Measurements from ENCODE around the gene KCNH3.

- TF ChIP-seq, protein P1, sequence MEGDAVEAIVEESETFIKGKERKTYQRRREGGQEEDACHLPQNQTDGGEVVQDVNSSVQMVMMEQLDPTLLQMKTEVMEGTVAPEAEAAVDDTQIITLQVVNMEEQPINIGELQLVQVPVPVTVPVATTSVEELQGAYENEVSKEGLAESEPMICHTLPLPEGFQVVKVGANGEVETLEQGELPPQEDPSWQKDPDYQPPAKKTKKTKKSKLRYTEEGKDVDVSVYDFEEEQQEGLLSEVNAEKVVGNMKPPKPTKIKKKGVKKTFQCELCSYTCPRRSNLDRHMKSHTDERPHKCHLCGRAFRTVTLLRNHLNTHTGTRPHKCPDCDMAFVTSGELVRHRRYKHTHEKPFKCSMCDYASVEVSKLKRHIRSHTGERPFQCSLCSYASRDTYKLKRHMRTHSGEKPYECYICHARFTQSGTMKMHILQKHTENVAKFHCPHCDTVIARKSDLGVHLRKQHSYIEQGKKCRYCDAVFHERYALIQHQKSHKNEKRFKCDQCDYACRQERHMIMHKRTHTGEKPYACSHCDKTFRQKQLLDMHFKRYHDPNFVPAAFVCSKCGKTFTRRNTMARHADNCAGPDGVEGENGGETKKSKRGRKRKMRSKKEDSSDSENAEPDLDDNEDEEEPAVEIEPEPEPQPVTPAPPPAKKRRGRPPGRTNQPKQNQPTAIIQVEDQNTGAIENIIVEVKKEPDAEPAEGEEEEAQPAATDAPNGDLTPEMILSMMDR (IDR thresholded peaks at IDR 0.05) = no peak
- TF ChIP-seq ZFX (IDR thresholded peaks at IDR 0.05; ENCODE audit: borderline replicate concordance) = no peak
These were observed 17.0 kb downstream of the KCNH3 start for GRCh38 chr12:49555631-49556390.
